GM21515 (cell line): ENCODE data around the gene SIX6.
"Not testable (repeated sequence)": the region's sequence is repeated elsewhere in the genome, so short reads cannot be mapped to it uniquely, and the experiment has no call there.

Experiments used
- ATAC-seq: cut with Tn5 transposase; IDR thresholded peaks from one replicate; pipeline ENCODE4 v1.9.1; 2021; ENCODE audit not compliant: unreplicated experiment

Gene SIX6

DNA sequence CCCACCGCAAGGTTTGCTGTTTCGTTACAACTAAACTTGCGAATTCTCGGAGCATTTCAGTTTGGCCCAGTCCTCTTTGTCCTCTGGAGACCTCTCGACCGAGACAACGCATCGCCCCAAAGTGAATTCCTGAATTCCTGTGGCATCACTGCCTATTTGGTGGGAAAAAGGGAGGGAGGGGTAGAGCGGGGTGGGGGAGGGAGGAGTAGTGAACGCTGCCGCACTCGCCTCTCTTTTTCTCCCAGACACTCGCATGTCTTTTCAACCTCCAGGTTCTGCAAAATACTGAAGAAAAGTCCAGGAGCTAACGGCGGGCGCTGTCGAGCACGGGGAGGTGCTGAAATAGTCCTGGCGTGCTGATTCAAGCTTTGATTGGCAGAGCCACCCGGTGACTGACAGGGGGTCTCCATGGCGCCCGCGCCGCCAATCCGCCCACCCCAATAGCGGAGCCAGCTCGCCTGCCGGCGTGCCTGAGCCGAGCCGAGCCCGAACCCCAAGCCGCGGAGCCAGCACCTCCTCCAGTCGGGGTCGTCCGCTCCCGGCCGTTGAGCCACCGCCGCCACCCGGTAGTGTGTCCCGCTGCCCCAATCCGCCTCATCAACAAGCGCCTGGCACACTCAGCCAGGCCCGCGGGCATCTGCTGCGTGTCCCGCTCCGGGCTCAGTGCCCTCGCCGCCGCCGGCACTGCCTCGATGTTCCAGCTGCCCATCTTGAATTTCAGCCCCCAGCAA, at the start of gene SIX6:
TSS of gene SIX6 (plus strand) at position 440 of the 731 bp plus-strand sequence. CDS start at position 693, 253 bp downstream.
- ATAC-seq: no peak

DNA sequence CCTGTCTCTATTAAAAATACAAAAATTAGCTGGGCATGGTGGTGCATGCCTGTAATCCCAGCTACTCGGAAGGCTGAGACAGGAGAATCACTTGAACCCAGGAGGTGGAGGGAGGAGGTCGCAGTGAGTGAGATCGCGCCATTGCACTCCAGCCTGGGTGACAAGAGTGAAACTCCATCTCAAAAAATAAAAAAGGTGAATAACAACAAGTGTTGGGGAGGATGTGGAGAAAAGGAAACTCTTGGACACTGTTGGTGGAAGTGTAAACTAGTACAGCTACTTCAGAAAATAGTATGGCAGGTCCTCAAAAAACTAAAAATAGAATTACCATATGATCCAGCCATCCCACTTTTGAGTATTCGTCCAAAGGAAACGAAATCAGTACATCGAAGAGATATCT, 28.7 kb upstream of the SIX6 start:
- not testable (repeated sequence) for ATAC-seq

DNA sequence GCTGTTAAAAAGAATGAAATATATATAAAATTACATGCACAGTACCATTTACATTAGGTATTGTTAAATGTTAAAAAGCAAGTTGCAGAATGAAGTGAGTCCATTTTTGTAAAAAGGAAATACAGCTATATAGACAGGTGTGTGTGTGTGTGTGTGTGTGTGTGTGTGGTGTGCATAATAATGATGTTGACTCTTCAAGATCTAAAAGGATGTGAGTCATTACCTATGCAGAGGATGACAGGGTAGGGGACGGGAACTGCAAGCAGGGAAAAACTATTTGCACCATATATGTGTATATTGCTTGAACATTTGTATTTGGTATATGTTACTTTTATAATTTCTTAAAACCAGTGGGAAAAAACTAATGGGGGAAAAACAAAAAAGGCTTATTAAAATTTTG, 26.2 kb upstream of the SIX6 start:
- no peak for ATAC-seq

DNA sequence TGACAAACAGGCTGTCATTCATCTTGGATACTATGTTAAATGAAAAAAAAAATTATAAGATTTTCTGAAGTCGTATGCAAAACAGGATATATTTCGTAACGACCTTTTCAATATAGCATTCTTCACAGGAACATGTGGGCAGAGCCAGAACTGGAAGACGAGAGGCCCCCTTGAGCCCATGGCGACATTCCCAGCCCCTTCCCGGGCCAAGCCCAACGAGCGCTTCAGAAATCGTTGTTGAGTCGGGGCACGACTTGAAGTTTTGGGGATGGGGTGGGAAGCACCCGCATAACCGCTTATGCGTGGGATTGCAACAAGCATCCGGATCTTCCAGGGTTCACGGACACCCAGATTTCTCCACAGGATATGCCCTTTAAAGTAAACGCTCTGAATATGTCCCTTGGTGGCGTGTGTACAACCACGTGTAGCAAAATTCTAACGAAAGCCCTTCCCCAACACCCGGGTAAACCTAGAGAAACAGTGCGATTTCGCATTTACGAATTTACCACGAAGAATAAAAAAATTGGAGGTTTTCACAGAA, 23.8 kb upstream of the SIX6 start:
- ATAC-seq: no peak

DNA sequence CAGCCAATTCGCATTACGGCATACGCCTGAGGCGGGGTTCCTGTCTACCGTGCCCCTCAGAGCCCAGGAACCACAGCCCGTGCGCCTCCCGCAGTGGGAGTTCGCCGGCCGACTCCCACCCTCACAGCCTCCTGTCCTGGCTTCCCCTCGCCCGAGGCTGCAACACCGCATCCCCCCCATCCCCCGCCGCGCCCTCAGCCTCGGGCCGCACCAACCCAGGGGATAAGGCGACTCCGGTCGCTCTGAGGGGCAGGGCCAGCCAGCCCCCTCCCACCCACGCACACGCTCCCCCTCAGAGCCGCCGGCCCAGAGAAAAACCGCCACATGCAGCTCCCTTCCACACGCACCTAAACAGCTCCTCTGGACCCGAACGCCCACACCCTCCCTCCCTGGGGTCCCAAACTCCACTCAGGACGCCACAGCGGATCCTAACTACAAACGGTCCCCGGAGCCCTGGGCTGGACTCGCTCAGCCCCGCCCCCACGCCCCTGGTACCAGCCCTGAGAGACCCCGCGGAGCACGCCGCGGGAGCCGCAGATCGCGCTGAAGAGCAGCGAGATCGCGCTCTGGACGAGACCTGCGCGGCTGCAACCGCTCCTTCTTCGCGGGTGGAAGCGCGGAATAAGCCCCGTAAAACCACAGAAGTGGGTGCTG, 23.2 kb upstream of the SIX6 start, which contains the start of gene C14orf39:
TSS of gene C14orf39 (minus strand) at position 466 of the 654 bp plus-strand sequence. CDS start 985 bp downstream, outside the sequence.
- no peak for ATAC-seq

DNA sequence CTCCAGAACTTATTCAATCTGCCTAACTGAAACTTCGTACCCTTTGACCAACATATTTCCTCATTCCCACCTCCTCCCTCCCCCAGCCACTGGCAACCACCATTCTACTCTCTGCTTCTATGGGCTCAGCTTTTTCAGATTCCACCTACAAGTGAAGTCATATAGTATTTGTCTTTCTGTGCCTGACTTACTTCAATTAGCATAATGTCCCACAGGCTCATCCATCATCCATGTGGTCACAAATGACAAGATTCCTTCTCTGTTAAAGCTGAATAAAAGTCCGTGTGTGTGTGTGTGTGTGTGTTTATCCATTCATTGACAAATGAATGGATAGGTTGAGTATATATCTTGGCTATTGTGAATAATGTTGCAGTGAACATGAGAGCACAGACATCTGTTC, 21.7 kb upstream of the SIX6 start:
- no peak for ATAC-seq

DNA sequence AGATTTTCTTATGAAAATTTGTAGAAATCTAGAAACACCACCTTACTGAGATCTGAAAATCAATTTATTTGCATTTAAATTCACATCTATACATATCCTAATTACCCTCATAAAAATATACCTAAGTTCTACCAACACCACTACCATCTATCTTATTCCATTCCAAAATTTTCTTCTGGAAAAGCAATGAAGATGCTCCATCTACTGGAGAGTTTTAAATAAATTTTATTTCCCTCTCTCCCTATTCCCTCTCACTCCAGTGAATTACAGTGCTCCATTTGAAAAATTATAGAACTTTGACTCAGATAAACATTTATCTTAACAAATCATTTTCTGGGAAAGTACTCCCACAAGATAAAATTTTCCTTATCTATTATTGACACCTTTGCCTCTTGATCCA, 20.8 kb upstream of the SIX6 start:
- no peak for ATAC-seq

DNA sequence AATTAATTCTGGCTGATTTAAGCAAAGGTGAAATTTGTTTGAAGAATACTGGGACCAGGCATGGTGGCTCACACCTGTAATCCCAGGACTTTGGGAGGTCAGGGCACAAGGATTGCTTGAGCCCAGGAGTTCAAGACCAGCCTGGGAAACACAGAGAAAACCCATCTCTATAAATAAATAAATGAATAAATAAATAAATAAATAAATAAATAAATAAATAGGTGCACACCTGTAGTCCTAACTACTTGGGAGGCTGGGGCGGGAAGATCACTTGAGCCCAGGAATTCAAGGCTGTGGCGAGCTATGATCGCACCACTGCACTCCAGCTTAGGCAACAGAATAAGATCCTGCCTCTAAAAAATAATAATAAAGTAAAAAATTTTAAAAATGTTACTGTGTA, 18.7 kb upstream of the SIX6 start:
- ATAC-seq: no peak

DNA sequence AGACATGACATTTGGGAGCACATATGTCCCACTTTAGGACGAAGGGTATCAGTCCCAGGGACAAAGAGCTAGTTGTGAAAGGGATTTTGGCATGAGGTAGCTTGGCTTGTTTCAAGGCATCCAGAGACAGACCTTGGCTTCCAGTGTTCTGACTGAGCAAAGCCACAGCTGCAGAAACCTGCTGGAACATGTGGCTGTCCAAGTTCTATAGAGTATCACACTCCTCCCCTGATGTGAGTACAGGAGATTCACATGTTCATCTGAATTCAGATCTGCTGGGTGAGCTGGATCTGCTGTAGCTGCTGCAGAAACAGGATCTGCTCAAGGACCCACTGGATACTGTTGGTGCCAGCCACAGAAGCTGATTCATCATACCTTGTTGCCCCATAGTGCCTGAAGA, 13.0 kb upstream of the SIX6 start:
- ATAC-seq: no peak

DNA sequence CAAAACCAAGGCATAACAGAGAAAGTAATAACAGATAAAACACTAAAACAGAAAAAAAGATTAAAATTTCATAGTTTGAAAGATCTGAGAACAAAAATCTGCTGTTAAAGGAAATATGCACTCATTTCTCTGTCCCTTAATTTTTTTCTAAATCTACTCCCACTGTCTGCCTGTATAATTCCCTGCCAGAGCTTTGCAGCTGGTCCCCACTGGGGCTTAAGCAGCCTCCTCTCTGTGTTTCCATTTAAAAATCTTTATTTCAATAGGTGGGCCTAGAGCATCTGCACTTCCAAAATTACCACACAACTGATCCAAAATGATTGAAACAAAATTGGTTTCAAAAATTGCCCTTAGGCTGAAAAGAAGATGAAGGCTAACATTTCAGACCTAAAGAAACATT, 6.4 kb upstream of the SIX6 start:
- no peak for ATAC-seq

DNA sequence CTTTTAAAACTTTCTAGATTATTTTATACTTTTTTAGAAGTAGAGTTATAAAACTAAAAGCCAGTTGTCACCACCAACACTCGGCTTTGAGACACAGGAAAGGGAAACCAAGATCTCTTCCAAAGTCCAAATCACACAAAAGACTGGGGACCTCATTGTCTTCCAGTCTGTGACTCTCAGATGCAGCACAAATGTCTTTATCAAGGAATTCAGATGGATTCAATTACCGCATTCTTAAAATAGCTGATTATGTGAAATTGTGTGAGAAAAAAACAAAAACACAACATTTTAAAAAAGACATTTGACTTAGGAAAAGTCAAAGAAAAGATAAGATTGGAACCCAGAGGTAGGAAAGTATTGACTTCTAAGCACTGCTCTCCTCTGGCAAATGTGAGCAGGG, 3.5 kb upstream of the SIX6 start:
- ATAC-seq: no peak

DNA sequence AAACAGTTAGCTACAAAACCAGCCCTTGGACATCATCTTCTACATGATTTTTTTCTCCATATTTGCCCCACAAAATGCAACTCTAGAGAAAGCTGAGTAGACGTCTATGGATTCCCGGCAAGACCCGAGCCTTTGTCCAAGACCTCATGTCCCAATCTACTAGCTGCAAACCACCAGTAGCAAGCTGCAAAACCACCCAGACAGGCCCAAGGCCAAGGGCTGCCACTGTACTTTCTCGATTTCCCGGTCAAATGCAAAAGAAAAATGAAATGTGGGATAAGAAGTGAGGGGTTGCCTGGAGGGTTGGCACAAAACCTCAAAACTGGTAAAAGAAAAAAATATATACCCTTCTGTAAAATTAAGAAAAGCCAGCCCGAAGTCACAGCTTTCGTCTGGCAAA, 2.9 kb upstream of the SIX6 start:
- ATAC-seq: no peak

DNA sequence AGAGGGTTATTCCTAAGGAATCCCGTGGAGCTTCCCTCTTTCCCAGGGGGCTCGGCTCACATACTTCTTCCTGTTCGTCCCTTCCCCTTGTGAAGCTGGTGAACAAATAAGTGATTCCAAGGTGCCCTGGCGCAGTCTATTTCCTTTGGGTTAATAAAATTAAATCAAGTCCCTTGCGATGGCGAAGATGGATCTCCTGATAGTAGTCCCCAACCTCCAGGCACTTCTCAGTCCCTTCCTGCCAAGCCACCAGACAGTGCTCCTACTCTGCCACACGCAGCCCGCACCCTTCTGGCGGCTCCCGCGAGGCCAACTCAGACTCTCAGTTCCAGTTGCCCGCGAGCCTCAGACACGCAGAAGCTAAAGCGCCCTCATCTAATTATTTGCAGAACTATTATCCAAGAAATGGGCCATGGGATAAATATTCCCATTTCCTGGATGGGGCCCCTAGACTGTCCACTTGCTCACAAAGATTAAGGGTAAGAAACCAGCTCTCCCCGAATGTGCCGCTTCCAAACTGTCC, 2.4 kb upstream of the SIX6 start:
- no peak for ATAC-seq

DNA sequence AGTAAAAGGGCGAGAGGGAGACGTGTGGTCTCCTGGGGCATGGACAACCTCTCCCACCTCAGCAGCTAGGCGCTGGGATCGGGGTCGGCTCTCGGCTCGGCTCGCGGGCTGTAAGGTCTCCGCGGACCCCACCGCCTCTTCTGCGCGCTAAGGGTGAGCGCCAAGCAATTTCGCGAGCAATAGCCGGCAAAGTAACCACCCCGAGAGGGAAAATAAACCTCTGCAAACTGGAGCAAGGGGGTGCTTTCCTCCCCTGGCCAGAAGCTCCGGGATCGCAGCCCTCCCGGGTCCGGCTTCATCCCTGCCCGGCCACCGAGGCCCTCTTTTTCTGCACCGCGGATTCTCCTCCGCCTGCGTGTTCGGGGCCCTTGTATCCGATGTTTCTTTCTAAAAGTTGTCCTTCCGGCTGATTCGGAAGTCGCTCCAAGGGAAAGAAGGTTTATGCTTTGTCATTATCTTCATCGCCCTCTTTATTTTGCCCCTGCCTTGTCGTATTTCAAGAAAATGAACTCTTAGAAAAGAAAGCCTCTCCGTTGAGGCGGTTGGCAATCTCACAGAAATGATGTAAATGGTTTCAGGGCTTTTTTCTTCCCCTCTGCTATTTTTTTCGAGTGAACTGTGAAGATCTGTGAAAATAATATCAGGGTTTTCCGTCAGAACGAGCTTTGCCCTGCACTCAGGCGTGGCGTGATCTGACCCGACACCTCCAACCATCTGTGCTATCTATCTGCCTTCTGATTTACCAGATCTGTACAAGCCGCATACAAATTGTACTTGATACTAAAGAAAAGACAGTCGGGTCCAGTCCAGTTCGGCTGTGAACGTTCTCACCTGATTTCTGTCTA, 1.7 kb upstream of the SIX6 start:
- ATAC-seq: no peak

DNA sequence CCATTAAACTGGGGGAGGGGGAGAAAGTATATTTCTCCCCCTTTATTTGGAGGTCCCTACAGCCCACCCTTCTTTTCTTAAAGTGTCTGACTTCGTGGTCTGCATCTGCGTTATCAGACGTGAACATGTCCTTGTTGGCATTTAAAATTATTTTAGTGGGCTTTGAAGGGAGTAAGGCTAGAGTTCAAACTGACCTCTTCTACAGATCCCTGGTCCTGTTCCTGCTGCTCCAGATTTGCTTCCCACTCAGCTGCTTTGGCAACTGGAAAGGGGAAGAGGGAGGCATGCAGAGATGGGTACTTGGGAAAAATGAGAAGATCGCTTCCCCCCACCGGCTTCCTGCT, 611 bp upstream of the SIX6 start:
- ATAC-seq: no peak

DNA sequence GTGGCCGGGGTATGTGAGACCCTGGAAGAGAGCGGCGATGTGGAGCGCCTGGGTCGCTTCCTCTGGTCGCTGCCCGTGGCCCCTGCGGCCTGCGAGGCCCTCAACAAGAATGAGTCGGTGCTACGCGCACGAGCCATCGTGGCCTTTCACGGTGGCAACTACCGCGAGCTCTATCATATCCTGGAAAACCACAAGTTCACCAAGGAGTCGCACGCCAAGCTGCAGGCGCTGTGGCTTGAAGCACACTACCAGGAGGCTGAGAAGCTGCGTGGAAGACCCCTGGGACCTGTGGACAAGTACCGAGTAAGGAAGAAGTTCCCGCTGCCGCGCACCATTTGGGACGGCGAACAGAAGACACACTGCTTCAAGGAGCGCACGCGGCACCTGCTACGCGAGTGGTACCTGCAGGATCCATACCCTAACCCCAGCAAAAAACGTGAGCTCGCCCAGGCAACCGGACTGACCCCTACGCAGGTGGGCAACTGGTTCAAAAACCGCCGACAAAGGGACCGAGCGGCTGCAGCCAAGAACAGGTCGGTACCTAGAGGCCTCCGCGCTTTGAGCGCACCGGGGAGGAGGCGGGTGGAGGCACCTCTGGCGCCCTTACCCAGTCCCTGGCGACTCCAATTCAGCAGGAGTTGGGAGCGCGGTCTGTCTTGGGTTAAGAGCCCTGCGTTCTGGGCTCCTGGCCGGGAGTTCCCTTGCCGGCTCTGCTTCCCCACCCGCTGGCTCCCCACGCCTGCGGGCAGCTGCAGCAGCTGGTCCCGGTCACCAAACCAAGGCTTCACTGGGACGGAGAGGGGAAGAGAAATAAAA, 700 bp downstream of the SIX6 start:
- ATAC-seq: no peak

DNA sequence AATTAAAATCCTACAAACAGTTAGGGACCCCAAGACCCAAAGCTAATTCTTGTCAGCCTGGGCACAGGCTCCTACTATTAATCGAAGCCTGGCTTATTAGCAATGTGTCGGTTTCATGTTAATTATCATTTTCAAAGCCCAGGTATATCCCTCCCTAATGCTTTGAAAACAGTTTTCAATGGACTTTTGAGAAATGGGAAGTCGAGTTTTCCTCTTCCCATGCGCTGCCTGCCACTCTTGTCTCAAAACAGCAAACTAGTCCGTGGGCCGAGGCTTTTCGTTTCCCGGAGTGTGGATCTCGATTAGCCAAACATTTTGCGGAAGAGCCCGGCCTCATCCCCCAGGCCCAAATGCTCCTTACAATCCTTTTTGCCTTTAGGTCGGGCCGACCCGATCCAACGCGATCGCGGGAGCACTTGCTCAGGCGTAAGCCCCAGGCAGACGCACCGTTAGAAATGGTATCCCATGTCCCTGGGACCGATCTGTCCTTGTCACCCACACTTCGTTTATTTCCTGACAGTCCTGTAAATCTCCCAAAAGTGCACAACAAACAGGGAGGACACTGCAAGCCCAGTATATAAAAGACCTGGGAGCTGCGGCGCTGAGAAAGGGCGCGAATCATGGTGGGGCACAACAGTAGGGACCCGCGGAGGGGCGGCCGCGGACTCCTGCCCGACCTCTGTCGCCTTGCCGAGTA, 1.5 kb downstream of the SIX6 start:
- no peak for ATAC-seq

DNA sequence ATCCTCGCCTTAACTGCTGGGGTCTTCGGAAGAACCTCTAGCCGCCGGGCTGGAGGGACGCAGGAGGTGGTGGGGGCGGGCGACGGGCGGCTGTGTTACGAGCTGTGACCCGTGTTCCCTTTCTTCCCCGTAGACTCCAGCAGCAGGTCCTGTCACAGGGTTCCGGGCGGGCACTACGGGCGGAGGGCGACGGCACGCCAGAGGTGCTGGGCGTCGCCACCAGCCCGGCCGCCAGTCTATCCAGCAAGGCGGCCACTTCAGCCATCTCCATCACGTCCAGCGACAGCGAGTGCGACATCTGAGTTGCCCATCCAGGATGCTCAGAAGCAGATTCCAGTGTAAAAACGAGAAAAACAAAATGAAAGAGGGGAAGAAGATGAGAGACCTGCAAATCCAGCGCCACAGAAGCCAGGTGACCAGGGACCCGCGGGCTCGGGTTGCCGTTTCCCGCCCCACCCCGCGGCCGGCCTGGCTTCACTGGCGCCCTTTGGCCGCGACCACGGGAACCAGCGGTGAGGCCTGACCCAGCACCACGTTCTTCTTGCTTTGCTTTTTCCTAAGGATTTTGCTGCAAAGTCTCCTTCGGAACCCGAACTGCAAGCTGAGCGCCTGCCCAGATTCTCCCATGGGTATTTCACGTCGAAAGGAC, 2.1 kb downstream of the SIX6 start:
- no peak for ATAC-seq

DNA sequence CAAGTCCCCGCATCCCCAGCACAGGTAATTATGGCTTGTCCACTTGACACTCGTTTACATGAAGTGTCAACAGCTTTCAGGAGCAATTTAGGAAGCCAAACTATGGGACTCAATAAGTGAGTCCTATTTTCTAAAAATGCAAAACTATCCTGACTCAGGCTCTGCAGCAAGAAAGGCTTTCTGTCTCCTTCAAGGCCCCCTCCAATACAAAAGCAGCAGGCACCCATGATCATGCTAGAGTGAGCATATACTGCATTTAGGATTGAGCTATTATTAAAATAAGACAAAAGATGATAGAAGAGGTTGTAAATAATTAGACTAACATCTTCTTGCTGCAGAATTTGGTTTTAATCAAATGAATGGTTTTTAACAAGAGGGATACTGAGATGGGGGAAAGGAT, 3.2 kb downstream of the SIX6 start:
- no peak for ATAC-seq
